NCI-H1930 (cell line): ENCODE measurements around the gene PTPRT.

Source experiments
- DNase-seq, 2 experiments: peaks; one replicate each; lab custom pipeline; 2025; lab: John Stamatoyannopoulos, UW

The PTPRT gene

GRCh38 chr20:43189554-43190331 lies at the start of gene PTPRT:
TSS of gene PTPRT (minus strand) at chr20:43189906. CDS start at chr20:43189733, 173 bp downstream.
- DNase-seq = no peak

GRCh38 chr20:43238833-43239232 lies 49.1 kb upstream of the PTPRT start:
- DNase-seq = no peak

GRCh38 chr20:43238266-43238665 lies 48.6 kb upstream of the PTPRT start:
- no peak for DNase-seq

GRCh38 chr20:43237651-43238168 lies 48.0 kb upstream of the PTPRT start:
- no peak for DNase-seq

GRCh38 chr20:43235998-43236397 lies 46.3 kb upstream of the PTPRT start:
- no peak for DNase-seq

- DNase-seq = no peak
These were observed 42.1 kb upstream of the PTPRT start for GRCh38 chr20:43231829-43232228.

- DNase-seq = no peak
These were observed 40.0 kb upstream of the PTPRT start for GRCh38 chr20:43229696-43230095.

GRCh38 chr20:43220612-43221011 lies 30.9 kb upstream of the PTPRT start:
- DNase-seq = no peak

GRCh38 chr20:43210901-43211300 lies 21.2 kb upstream of the PTPRT start:
- DNase-seq = no peak

GRCh38 chr20:43209831-43210230 lies 20.1 kb upstream of the PTPRT start:
- no peak for DNase-seq

GRCh38 chr20:43205699-43206098 lies 16.0 kb upstream of the PTPRT start:
- no peak for DNase-seq

GRCh38 chr20:43202100-43202499 lies 12.4 kb upstream of the PTPRT start:
- no peak for DNase-seq

- DNase-seq = no peak
These were observed 8.9 kb upstream of the PTPRT start for GRCh38 chr20:43198607-43199006.

GRCh38 chr20:43196243-43196642 lies 6.5 kb upstream of the PTPRT start:
- no peak for DNase-seq

GRCh38 chr20:43194137-43194536 lies 4.4 kb upstream of the PTPRT start:
- no peak for DNase-seq

GRCh38 chr20:43193443-43193842 lies 3.7 kb upstream of the PTPRT start:
- no peak for DNase-seq

- DNase-seq = peak in 1 of 2 experiments; percentile 19
These were observed 2.5 kb upstream of the PTPRT start for GRCh38 chr20:43191946-43192863.

- no peak for DNase-seq
These were observed 1.4 kb upstream of the PTPRT start for GRCh38 chr20:43191143-43191542.

GRCh38 chr20:43190332-43190953 lies 737 bp upstream of the PTPRT start:
- no peak for DNase-seq

- no peak for DNase-seq
These were observed 699 bp downstream of the PTPRT start for GRCh38 chr20:43188861-43189553.

GRCh38 chr20:43188234-43188653 lies 1.5 kb downstream of the PTPRT start:
- no peak for DNase-seq
